Calu3 (cell line): ENCODE results near the gene FBXW11. TPM values are rescaled to one million over a fixed set of nuclear protein-coding genes. Genes with fewer than 3 reads are reported as not detected.
"Not testable (repeated sequence)": the region's sequence is repeated elsewhere in the genome, so short reads cannot be mapped to it uniquely, and the experiment has no call there.

Source experiments
- BruUV-seq: library from RNA; stranded (reverse); fragments of 400-500 nt; replicated peaks from 2 replicates; lab custom pipeline; 2021; lab: Mats Ljungman, UMichigan
- CTCF ChIA-PET: fragments of 300-600 bp; sonication (Branson Sonifier 250); formaldehyde crosslinking; loops from one replicate; lab custom pipeline; 2022; ENCODE audit warnings: antibody characterized with exemption; lab: Charles Lee
- DNase-seq: peaks from one replicate; pipeline ENCODE4 v3.0.0; 2022
- H3K27ac Mint-ChIP-seq: one replicate; pipeline ENCODE4 v1.8.0; 2022; ENCODE audit warnings: mixed read lengths; ENCODE audit not compliant: unreplicated experiment
- H3K27me3 Mint-ChIP-seq: one replicate; pipeline ENCODE4 v1.8.0; 2022; ENCODE audit warnings: mixed read lengths; ENCODE audit not compliant: unreplicated experiment
- H3K36me3 Mint-ChIP-seq: one replicate; pipeline ENCODE4 v1.8.0; 2022; ENCODE audit warnings: mild to moderate bottlenecking, moderate library complexity, mixed read lengths; ENCODE audit not compliant: insufficient read depth, unreplicated experiment
- H3K4me1 Mint-ChIP-seq: one replicate; pipeline ENCODE4 v1.8.0; 2022; ENCODE audit warnings: mild to moderate bottlenecking, low read depth, mixed read lengths; ENCODE audit not compliant: unreplicated experiment
- H3K4me3 Mint-ChIP-seq: one replicate; pipeline ENCODE4 v1.8.0; 2022; ENCODE audit warnings: mild to moderate bottlenecking, low read depth, moderate library complexity, mixed read lengths; ENCODE audit not compliant: unreplicated experiment
- H3K9me3 Mint-ChIP-seq: one replicate; pipeline ENCODE4 v1.8.0; 2022; ENCODE audit warnings: low read depth, mixed read lengths; ENCODE audit not compliant: unreplicated experiment
- CTCF ChIP-seq: fragments of 200-600 bp; IDR thresholded peaks from one replicate; pipeline ENCODE4 v1.8.0; 2022; ENCODE audit warnings: antibody characterized with exemption; ENCODE audit not compliant: unreplicated experiment
- intact Hi-C: fragments of 100-400 bp; cut with micrococcal nuclease; formaldehyde crosslinking; loops from one replicate; pipeline ENCODE4 v1.10.0; 2022; ENCODE audit not compliant: unreplicated experiment
- total RNA-seq: library from RNA; stranded (reverse); gene quantifications from 2 replicates; pipeline ENCODE4 v1.2.3, GENCODE V29; 2022

Gene FBXW11
- total RNA-seq, 1 experiment from 2014 or later: 63.3 TPM

- DNase-seq, H3K4me3 Mint-ChIP-seq, H3K36me3 Mint-ChIP-seq, BruUV-seq, CTCF ChIA-PET, H3K27me3 Mint-ChIP-seq, intact Hi-C loops, H3K9me3 Mint-ChIP-seq: not testable (repeated sequence)
- Mint-ChIP-seq H3K27ac (peak overlapping the region; percentile 70), H3K4me1 (peaks cover 65% of the 10 kb centered on the region)
These were observed 65.2 kb downstream of the FBXW11 start for GRCh38 chr5:171941275-171941674.

GRCh38 chr5:171939951-171940350 lies 66.5 kb downstream of the FBXW11 start:
- intact Hi-C loops: no loop called here
- Mint-ChIP-seq H3K27me3 (no peaks in the 10 kb centered on the region), H3K27ac (peak overlapping the region; percentile 70), H3K4me1 (peaks cover 53% of the 10 kb centered on the region), H3K36me3 (peaks cover 7% of the 10 kb centered on the region), H3K4me3 (no peak overlapping the region), H3K9me3 (no peaks in the 10 kb centered on the region)
- no peak for DNase-seq
- CTCF ChIA-PET: no interaction called here
- BruUV-seq: no TSS peak
- no peak for TF ChIP-seq CTCF

- intact Hi-C loops: no loop called here
- Mint-ChIP-seq H3K4me1 (peaks cover 48% of the 10 kb centered on the region), H3K27ac (no peak overlapping the region), H3K9me3 (no peaks in the 10 kb centered on the region), H3K27me3 (no peaks in the 10 kb centered on the region), H3K36me3 (peaks cover 14% of the 10 kb centered on the region), H3K4me3 (no peak overlapping the region)
- DNase-seq: no peak
- no peak for TF ChIP-seq CTCF
- CTCF ChIA-PET: interaction anchor here (0.7 to 1.0 kb wide), 2 partner anchors 18 to 546 kb away, joined by 3 to 8 read pairs; no protein-coding TSS in a partner anchor
- no TSS peak for BruUV-seq
These were observed 68.1 kb downstream of the FBXW11 start for GRCh38 chr5:171938358-171938757.

- BruUV-seq: no TSS peak
- Mint-ChIP-seq H3K27me3 (no peaks in the 10 kb centered on the region), H3K36me3 (peaks cover 14% of the 10 kb centered on the region), H3K4me3 (no peak overlapping the region), H3K27ac (no peak overlapping the region), H3K4me1 (peaks cover 48% of the 10 kb centered on the region), H3K9me3 (no peaks in the 10 kb centered on the region)
- CTCF ChIA-PET: no interaction called here
- intact Hi-C loops: no loop called here
- no peak for TF ChIP-seq CTCF
- DNase-seq: no peak
These were observed 69.1 kb downstream of the FBXW11 start for GRCh38 chr5:171937351-171937750.

GRCh38 chr5:171934586-171934985 lies 71.9 kb downstream of the FBXW11 start:
- CTCF ChIA-PET: no interaction called here
- H3K36me3 Mint-ChIP-seq: peaks cover 7% of the 10 kb centered on the region
- peaks cover 31% of the 10 kb centered on the region for H3K4me1 Mint-ChIP-seq
- no peak for DNase-seq
- H3K27ac Mint-ChIP-seq: no peak overlapping the region
- intact Hi-C loops: no loop called here
- no peaks in the 10 kb centered on the region for H3K27me3 Mint-ChIP-seq
- TF ChIP-seq CTCF: no peak
- H3K9me3 Mint-ChIP-seq: no peaks in the 10 kb centered on the region
- no TSS peak for BruUV-seq
- no peak overlapping the region for H3K4me3 Mint-ChIP-seq
